HepG2 (cell line): ENCODE data around the gene GLE1. TPM values are rescaled to one million over a fixed set of nuclear protein-coding genes. Genes with fewer than 3 reads are reported as not detected.

ENCODE experiments used
- AGO1 ChIP-seq: fragments of 200-400 bp; formaldehyde crosslinking; IDR thresholded peaks from 2 replicates; pipeline ENCODE4 v1.6.1; 2017; ENCODE audit warnings: mild to moderate bottlenecking, low read depth, low read length, moderate library complexity; ENCODE audit not compliant: poor library complexity, severe bottlenecking
- ATF7-NPFF ChIP-seq: sonication (generic); formaldehyde crosslinking; IDR thresholded peaks from 2 replicates; pipeline ENCODE4 v1.8.1; 2023; ENCODE audit warnings: mild to moderate bottlenecking, low read depth, missing genetic modification reagents, moderate library complexity
- HNF4G ChIP-seq, 2 experiments: sonication (generic) in 1 of 2; formaldehyde crosslinking in 1 of 2; IDR thresholded peaks; 2 replicates each; pipeline versions ENCODE4 v1.4.0 to v1.6.1; 2011 to 2020; ENCODE audit warnings: borderline replicate concordance in 2 of 2, low read depth in 2 of 2, mild to moderate bottlenecking in 2 of 2, low read length in 1 of 2, missing genetic modification reagents in 1 of 2, moderate library complexity in 1 of 2
- KAT8 ChIP-seq: IDR thresholded peaks from 2 replicates; pipeline ENCODE4 v1.6.1; 2016; ENCODE audit warnings: missing genetic modification reagents, missing compliant biosample characterization
- MIER3 ChIP-seq: IDR thresholded peaks from 2 replicates; pipeline ENCODE4 v1.6.1; 2016; ENCODE audit warnings: missing compliant biosample characterization, borderline replicate concordance
- MLXIP ChIP-seq: sonication (generic); formaldehyde crosslinking; IDR thresholded peaks from 2 replicates; pipeline ENCODE4 v1.9.0; 2021; ENCODE audit warnings: missing genetic modification reagents, borderline replicate concordance
- NKX3-1 ChIP-seq: sonication (generic); formaldehyde crosslinking; IDR thresholded peaks from 2 replicates; pipeline ENCODE4 v1.5.0; 2020; ENCODE audit warnings: missing genetic modification reagents
- RFX1 ChIP-seq: fragments of 450-650 bp; IDR thresholded peaks from 2 replicates; pipeline ENCODE4 v1.6.1; 2017
- RNF219 ChIP-seq: sonication (generic); formaldehyde crosslinking; IDR thresholded peaks from 2 replicates; pipeline ENCODE4 v1.5.0; 2020; ENCODE audit warnings: mild to moderate bottlenecking, missing genetic modification reagents
- ZNF3 ChIP-seq: IDR thresholded peaks from 2 replicates; pipeline ENCODE4 v1.7.0; 2017; ENCODE audit warnings: inconsistent platforms
- ZNF34 ChIP-seq: sonication (generic); formaldehyde crosslinking; IDR thresholded peaks from 2 replicates; pipeline ENCODE4 v1.4.0; 2020; ENCODE audit warnings: mild to moderate bottlenecking, missing genetic modification reagents, borderline replicate concordance
- polyA plus RNA-seq, 8 experiments: library from polyadenylated mRNA; depleted of rRNA in 3 of 8; stranded (reverse) in 7 of 8; unstranded in 1 of 8; fragments of >200 nt; fragmentation: Illumina TruSeq in 4 of 8; extraction: Trizol in 4 of 8; gene quantifications; 2 replicates each; pipeline versions ENCODE4 v1.2.1 to v1.2.3, GENCODE V29; 2011 to 2016; ENCODE audit warnings: low read depth in 4 of 8, missing spikeins in 1 of 8, mixed read lengths in 1 of 8; ENCODE audit not compliant: insufficient read depth in 1 of 8
- total RNA-seq, 5 experiments: library from RNA; depleted of rRNA; stranded (reverse); fragments of >200 nt; fragmentation: Illumina TruSeq; extraction: Trizol; gene quantifications; 2 replicates each; pipeline ENCODE4 v1.2.3, GENCODE V29; 2016; ENCODE audit warnings: low read depth in 1 of 5
- TF ChIP-seq, protein P1 (sequence below): sonication (generic); formaldehyde crosslinking; IDR thresholded peaks from 2 replicates; pipeline ENCODE4 v1.8.0; 2022; ENCODE audit warnings: missing genetic modification reagents, mild to moderate bottlenecking, borderline replicate concordance
- TF ChIP-seq, protein P2 (sequence below): sonication (generic); formaldehyde crosslinking; IDR thresholded peaks from 2 replicates; pipeline ENCODE4 v1.5.0; 2020; ENCODE audit warnings: mild to moderate bottlenecking, missing genetic modification reagents, moderate library complexity
- TF ChIP-seq, protein P3 (sequence below): sonication (generic); formaldehyde crosslinking; IDR thresholded peaks from 2 replicates; pipeline ENCODE4 v1.8.1; 2023; ENCODE audit warnings: mild to moderate bottlenecking, missing genetic modification reagents

The GLE1 gene
- total and polyA plus RNA-seq, 2 of the 13 experiments (the other 11 are each of a cell fraction or from before 2014, with no cell fraction given), result 14.7 to 28.8 TPM

GRCh38 chr9:128455849-128456612, 48.5 kb upstream of the GLE1 start, which contains the start of gene ODF2 (continued):
- TF ChIP-seq, protein P1, sequence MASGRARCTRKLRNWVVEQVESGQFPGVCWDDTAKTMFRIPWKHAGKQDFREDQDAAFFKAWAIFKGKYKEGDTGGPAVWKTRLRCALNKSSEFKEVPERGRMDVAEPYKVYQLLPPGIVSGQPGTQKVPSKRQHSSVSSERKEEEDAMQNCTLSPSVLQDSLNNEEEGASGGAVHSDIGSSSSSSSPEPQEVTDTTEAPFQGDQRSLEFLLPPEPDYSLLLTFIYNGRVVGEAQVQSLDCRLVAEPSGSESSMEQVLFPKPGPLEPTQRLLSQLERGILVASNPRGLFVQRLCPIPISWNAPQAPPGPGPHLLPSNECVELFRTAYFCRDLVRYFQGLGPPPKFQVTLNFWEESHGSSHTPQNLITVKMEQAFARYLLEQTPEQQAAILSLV, result no peak; the same call in 1 of the 2 replicates
- TF ChIP-seq HNF4G (IDR thresholded peaks at IDR 0.05; ENCODE audit: borderline replicate concordance, low read depth, low read length), result peak; percentile 17; the same call in 1 of the 2 replicates
- no peak for TF ChIP-seq HNF4G (CRISPR knock-in tag; IDR thresholded peaks at IDR 0.05; ENCODE audit: borderline replicate concordance, low read depth)
- peak; percentile 37; the same call in 1 of the 2 replicates for TF ChIP-seq ATF7-NPFF (CRISPR knock-in tag)
- no peak for TF ChIP-seq MLXIP (CRISPR knock-in tag)
- TF ChIP-seq ZNF3, result no peak
- no peak for TF ChIP-seq RNF219 (CRISPR knock-in tag)
- TF ChIP-seq, protein P2, sequence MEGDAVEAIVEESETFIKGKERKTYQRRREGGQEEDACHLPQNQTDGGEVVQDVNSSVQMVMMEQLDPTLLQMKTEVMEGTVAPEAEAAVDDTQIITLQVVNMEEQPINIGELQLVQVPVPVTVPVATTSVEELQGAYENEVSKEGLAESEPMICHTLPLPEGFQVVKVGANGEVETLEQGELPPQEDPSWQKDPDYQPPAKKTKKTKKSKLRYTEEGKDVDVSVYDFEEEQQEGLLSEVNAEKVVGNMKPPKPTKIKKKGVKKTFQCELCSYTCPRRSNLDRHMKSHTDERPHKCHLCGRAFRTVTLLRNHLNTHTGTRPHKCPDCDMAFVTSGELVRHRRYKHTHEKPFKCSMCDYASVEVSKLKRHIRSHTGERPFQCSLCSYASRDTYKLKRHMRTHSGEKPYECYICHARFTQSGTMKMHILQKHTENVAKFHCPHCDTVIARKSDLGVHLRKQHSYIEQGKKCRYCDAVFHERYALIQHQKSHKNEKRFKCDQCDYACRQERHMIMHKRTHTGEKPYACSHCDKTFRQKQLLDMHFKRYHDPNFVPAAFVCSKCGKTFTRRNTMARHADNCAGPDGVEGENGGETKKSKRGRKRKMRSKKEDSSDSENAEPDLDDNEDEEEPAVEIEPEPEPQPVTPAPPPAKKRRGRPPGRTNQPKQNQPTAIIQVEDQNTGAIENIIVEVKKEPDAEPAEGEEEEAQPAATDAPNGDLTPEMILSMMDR, result no peak
- TF ChIP-seq NKX3-1 (CRISPR knock-in tag), result no peak
- peak; percentile 55; the same call in 1 of the 2 replicates for TF ChIP-seq MIER3 (CRISPR knock-in tag)
- TF ChIP-seq AGO1, result no peak
- TF ChIP-seq RFX1, result peak; percentile 86
- TF ChIP-seq, protein P3, sequence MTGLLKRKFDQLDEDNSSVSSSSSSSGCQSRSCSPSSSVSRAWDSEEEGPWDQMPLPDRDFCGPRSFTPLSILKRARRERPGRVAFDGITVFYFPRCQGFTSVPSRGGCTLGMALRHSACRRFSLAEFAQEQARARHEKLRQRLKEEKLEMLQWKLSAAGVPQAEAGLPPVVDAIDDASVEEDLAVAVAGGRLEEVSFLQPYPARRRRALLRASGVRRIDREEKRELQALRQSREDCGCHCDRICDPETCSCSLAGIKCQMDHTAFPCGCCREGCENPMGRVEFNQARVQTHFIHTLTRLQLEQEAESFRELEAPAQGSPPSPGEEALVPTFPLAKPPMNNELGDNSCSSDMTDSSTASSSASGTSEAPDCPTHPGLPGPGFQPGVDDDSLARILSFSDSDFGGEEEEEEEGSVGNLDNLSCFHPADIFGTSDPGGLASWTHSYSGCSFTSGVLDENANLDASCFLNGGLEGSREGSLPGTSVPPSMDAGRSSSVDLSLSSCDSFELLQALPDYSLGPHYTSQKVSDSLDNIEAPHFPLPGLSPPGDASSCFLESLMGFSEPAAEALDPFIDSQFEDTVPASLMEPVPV, result 0 out of 2 replicates have a peak, but pooled peaks have one; percentile 4
- TF ChIP-seq ZNF34 (CRISPR knock-in tag), result 0 out of 2 replicates have a peak, but pooled peaks have one; percentile 18
- TF ChIP-seq KAT8, result peak; percentile 65
